ENCODE measurements around the gene ST6GALNAC4. TPM values are rescaled to one million over a fixed set of nuclear protein-coding genes. Genes with fewer than 3 reads are reported as not detected.

ST6GALNAC4 gene
- total RNA-seq, 6 donors from 2014 or later = 41.3 to 105 (median 56.2) TPM

GRCh38 chr9:127875306-127875966 is 41.4 kb downstream of the ST6GALNAC4 start:
- Histone ChIP-seq H3K36me3 (peaks cover 5 to 30% (median 22%) of the 10 kb centered on the region in 4 donors), H3K9me3 (no peaks in the 10 kb centered on the region), H3K27ac (peak overlapping the region; percentile 73 to 88 (median 82)), H3K27me3 (no peaks in the 10 kb centered on the region), H3K4me3 (peak overlapping the region in 3 of 4 donors; percentile 54 to 71 (median 70)), H3K4me1 (peaks cover 45 to 56% (median 51%) of the 10 kb centered on the region in 4 donors)
- DNase-seq = no peak
- TF ChIP-seq POLR2AphosphoS5 (IDR thresholded peaks at IDR 0.05) (no peak), CTCF (IDR thresholded peaks at IDR 0.05) (no peak), EP300 (IDR thresholded peaks at IDR 0.05) (no peak), POLR2A (IDR thresholded peaks at IDR 0.05) (no peak)
- ATAC-seq (ENCODE audit: low FRiP score in 2 of 2) = peak in 1 of 2 donors; percentile 34
- WGBS, 2 donors = 80 to 81% methylated on average over 10 of the region's 10 CpGs

GRCh38 chr9:127874301-127875221 is 42.3 kb downstream of the ST6GALNAC4 start:
- WGBS, 2 donors = 60 to 67% methylated on average over 7 to 19 of the region's 19 CpGs
- peak overlapping the region in 3 of 4 donors; percentile 54 to 71 (median 70) for H3K4me3 ChIP-seq
- H3K4me1 ChIP-seq = peaks cover 49 to 59% (median 53%) of the 10 kb centered on the region in 4 donors
- H3K27ac ChIP-seq = peak overlapping the region; percentile 11 to 88 (median 82)
- H3K9me3 ChIP-seq = no peaks in the 10 kb centered on the region
- DNase-seq = no peak
- no peak for TF ChIP-seq CTCF (IDR thresholded peaks at IDR 0.05)
- no peak for TF ChIP-seq POLR2A (IDR thresholded peaks at IDR 0.05)
- no peak for TF ChIP-seq POLR2AphosphoS5 (IDR thresholded peaks at IDR 0.05)
- no peak for TF ChIP-seq EP300 (IDR thresholded peaks at IDR 0.05)
- H3K36me3 ChIP-seq = peaks cover 5 to 35% (median 23%) of the 10 kb centered on the region in 4 donors
- ATAC-seq (ENCODE audit: low FRiP score in 2 of 2) = no peak
- no peaks in the 10 kb centered on the region for H3K27me3 ChIP-seq

- WGBS, 2 donors = 60% methylated on average over 10 of the region's 10 CpGs; no CpG with 5 or more reads in 1 of the 2 donors
- ATAC-seq (ENCODE audit: low FRiP score in 2 of 2) = no peak
- Histone ChIP-seq H3K4me1 (peaks cover 52 to 65% (median 59%) of the 10 kb centered on the region in 4 donors), H3K27ac (peak overlapping the region; percentile 11 to 88 (median 62)), H3K27me3 (no peaks in the 10 kb centered on the region), H3K4me3 (peak overlapping the region in 2 of 4 donors; percentile 70 to 71), H3K9me3 (no peaks in the 10 kb centered on the region), H3K36me3 (peaks cover 5 to 35% (median 25%) of the 10 kb centered on the region in 4 donors)
- peak; percentile 81 to 86 for DNase-seq
- TF ChIP-seq EP300 (IDR thresholded peaks at IDR 0.05) = no peak
- no peak for TF ChIP-seq POLR2A (IDR thresholded peaks at IDR 0.05)
- no peak for TF ChIP-seq POLR2AphosphoS5 (IDR thresholded peaks at IDR 0.05)
- TF ChIP-seq CTCF (IDR thresholded peaks at IDR 0.05) = no peak
Measured at GRCh38 chr9:127873886-127874285, 43.0 kb downstream of the ST6GALNAC4 start.

- Histone ChIP-seq H3K27ac (peak overlapping the region in 3 of 4 donors; percentile 40 to 88 (median 85)), H3K9me3 (no peaks in the 10 kb centered on the region), H3K36me3 (peaks cover 5 to 41% (median 28%) of the 10 kb centered on the region in 4 donors), H3K27me3 (no peaks in the 10 kb centered on the region), H3K4me1 (peaks cover 47 to 66% (median 61%) of the 10 kb centered on the region in 4 donors), H3K4me3 (no peak overlapping the region)
- TF ChIP-seq POLR2AphosphoS5 (IDR thresholded peaks at IDR 0.05) (no peak), POLR2A (IDR thresholded peaks at IDR 0.05) (no peak), CTCF (IDR thresholded peaks at IDR 0.05) (no peak), EP300 (IDR thresholded peaks at IDR 0.05) (no peak)
- 75 to 80% methylated on average over 15 to 19 of the region's 19 CpGs for WGBS, 2 donors
- DNase-seq (peak in 1 of 2 donors; percentile 77), ATAC-seq (ENCODE audit: low FRiP score in 2 of 2) (no peak)
Measured at GRCh38 chr9:127873223-127873691, 43.6 kb downstream of the ST6GALNAC4 start.
